ENCODE measurements around the gene MAP3K20. TPM values are rescaled to one million over a fixed set of nuclear protein-coding genes. Genes with fewer than 3 reads are reported as not detected.

The MAP3K20 gene
- total RNA-seq, 1 experiment from 2014 or later = 15.2 TPM

DNA sequence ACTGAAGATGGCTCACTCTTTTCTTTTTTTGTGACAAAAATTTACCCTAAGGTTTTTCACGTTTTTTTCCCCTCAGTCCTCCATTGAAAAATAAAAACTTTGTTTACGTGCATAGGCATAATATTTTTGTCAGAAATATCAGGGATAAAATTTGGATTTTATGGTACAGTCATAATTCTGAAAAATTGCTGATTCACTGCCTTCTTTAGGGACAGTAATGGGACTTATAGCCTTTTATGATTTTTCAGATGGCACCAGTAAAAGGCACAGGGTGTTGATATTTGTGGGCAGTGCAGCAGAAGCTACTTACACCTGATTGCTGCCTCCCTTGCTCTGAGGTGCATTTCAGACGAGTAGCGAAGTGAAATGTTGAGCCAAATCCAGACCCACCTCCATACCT is 139.7 kb downstream of the MAP3K20 start (continued):
- no peak for TF ChIP-seq NR1H2 (CRISPR knock-in tag; IDR thresholded peaks at IDR 0.05)
- TF ChIP-seq SOX15 (CRISPR knock-in tag; IDR thresholded peaks at IDR 0.05) = no peak
- TF ChIP-seq NFATC4 (CRISPR knock-in tag; IDR thresholded peaks at IDR 0.05) = no peak
- no peak for TF ChIP-seq ATF1 (CRISPR knock-in tag; IDR thresholded peaks at IDR 0.05)

DNA sequence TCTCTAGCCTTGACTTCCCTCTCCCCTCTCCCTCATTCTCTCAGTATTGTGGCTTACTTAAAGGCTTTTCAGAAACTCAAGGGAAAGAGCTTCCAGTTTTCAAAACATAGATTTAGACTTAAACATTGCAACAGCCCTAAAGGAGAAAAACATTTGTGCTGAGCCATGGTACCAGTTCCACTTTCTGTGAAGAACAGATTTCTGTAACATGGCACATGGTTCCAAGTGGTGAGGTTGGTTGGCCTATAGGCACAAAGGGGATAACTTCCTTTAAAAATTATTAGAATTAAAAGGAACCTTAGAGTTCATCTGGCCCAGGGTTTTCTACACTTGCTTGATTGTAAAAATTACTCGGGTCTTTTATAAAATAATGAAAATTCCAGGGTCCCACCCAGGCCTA is 140.4 kb downstream of the MAP3K20 start:
- DNase-seq (ENCODE audit: low spot score) (no peak), ATAC-seq (no peak)
- no peak for TF ChIP-seq HMGA2 (CRISPR knock-in tag; IDR thresholded peaks at IDR 0.05)
- TF ChIP-seq, protein P1, sequence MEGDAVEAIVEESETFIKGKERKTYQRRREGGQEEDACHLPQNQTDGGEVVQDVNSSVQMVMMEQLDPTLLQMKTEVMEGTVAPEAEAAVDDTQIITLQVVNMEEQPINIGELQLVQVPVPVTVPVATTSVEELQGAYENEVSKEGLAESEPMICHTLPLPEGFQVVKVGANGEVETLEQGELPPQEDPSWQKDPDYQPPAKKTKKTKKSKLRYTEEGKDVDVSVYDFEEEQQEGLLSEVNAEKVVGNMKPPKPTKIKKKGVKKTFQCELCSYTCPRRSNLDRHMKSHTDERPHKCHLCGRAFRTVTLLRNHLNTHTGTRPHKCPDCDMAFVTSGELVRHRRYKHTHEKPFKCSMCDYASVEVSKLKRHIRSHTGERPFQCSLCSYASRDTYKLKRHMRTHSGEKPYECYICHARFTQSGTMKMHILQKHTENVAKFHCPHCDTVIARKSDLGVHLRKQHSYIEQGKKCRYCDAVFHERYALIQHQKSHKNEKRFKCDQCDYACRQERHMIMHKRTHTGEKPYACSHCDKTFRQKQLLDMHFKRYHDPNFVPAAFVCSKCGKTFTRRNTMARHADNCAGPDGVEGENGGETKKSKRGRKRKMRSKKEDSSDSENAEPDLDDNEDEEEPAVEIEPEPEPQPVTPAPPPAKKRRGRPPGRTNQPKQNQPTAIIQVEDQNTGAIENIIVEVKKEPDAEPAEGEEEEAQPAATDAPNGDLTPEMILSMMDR (IDR thresholded peaks at IDR 0.05) = no peak
- TF ChIP-seq, protein P2, sequence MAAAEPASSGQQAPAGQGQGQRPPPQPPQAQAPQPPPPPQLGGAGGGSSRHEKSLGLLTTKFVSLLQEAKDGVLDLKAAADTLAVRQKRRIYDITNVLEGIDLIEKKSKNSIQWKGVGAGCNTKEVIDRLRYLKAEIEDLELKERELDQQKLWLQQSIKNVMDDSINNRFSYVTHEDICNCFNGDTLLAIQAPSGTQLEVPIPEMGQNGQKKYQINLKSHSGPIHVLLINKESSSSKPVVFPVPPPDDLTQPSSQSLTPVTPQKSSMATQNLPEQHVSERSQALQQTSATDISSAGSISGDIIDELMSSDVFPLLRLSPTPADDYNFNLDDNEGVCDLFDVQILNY (CRISPR knock-in tag; IDR thresholded peaks at IDR 0.05) = no peak
- no peak for TF ChIP-seq MLX (CRISPR knock-in tag; IDR thresholded peaks at IDR 0.05)
- no peak for TF ChIP-seq ZNF232 (CRISPR knock-in tag; IDR thresholded peaks at IDR 0.05)
- no peak for TF ChIP-seq SMAD3 (CRISPR knock-in tag; IDR thresholded peaks at IDR 0.05; ENCODE audit: borderline replicate concordance)
- no peak for TF ChIP-seq SOX15 (CRISPR knock-in tag; IDR thresholded peaks at IDR 0.05)
- TF ChIP-seq, protein P3, sequence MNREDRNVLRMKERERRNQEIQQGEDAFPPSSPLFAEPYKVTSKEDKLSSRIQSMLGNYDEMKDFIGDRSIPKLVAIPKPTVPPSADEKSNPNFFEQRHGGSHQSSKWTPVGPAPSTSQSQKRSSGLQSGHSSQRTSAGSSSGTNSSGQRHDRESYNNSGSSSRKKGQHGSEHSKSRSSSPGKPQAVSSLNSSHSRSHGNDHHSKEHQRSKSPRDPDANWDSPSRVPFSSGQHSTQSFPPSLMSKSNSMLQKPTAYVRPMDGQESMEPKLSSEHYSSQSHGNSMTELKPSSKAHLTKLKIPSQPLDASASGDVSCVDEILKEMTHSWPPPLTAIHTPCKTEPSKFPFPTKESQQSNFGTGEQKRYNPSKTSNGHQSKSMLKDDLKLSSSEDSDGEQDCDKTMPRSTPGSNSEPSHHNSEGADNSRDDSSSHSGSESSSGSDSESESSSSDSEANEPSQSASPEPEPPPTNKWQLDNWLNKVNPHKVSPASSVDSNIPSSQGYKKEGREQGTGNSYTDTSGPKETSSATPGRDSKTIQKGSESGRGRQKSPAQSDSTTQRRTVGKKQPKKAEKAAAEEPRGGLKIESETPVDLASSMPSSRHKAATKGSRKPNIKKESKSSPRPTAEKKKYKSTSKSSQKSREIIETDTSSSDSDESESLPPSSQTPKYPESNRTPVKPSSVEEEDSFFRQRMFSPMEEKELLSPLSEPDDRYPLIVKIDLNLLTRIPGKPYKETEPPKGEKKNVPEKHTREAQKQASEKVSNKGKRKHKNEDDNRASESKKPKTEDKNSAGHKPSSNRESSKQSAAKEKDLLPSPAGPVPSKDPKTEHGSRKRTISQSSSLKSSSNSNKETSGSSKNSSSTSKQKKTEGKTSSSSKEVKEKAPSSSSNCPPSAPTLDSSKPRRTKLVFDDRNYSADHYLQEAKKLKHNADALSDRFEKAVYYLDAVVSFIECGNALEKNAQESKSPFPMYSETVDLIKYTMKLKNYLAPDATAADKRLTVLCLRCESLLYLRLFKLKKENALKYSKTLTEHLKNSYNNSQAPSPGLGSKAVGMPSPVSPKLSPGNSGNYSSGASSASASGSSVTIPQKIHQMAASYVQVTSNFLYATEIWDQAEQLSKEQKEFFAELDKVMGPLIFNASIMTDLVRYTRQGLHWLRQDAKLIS (CRISPR knock-in tag; IDR thresholded peaks at IDR 0.05; ENCODE audit: borderline replicate concordance) = no peak
- TF ChIP-seq ZBTB21 (CRISPR knock-in tag; IDR thresholded peaks at IDR 0.05; ENCODE audit: borderline replicate concordance) = no peak
- no peak for TF ChIP-seq GABPB1 (CRISPR knock-in tag; IDR thresholded peaks at IDR 0.05)
- no peak for TF ChIP-seq PRDM15 (CRISPR knock-in tag; IDR thresholded peaks at IDR 0.05)
- TF ChIP-seq ZNF396 (CRISPR knock-in tag; IDR thresholded peaks at IDR 0.05; ENCODE audit: borderline replicate concordance) = no peak
- Mint-ChIP-seq H3K9me3 (no peaks in the 10 kb centered on the region), H3K27ac (no peak overlapping the region), H3K27me3 (ENCODE audit: low read depth) (no peaks in the 10 kb centered on the region), H3K4me1 (peaks cover 20% of the 10 kb centered on the region), H3K36me3 (no peaks in the 10 kb centered on the region), H3K4me3 (no peak overlapping the region)
- POLR2A ChIA-PET = no interaction called here
- CTCF ChIA-PET = interaction anchor here (1.1 to 3.2 kb wide), 4 partner anchors 125 to 188 kb away, joined by 4 to 12 read pairs (median 5); no protein-coding TSS in a partner anchor

Data from WTC11 (cell line).